GM10266 (cell line): ENCODE results near the gene JMJD1C.

Experiments used
- DNase-seq: peaks from one replicate; pipeline ENCODE4 v3.0.0; 2012; ENCODE audit errors: extremely low spot score
- CTCF ChIP-seq: IDR thresholded peaks from 2 replicates; pipeline ENCODE4 v1.5.1; 2012; ENCODE audit warnings: mild to moderate bottlenecking, low read depth; ENCODE audit not compliant: control insufficient read depth, insufficient read depth; ENCODE audit errors: missing control alignments

Gene JMJD1C

GRCh38 chr10:63120554-63120953 is 345.2 kb downstream of the JMJD1C start:
- no peak for DNase-seq
- TF ChIP-seq CTCF = no peak

GRCh38 chr10:63119041-63119440 is 346.7 kb downstream of the JMJD1C start:
- DNase-seq = no peak
- no peak for TF ChIP-seq CTCF
